Hepatocyte (in vitro differentiated cells): Measurements from ENCODE around the gene RIN2.

ENCODE experiments used
- CTCF ChIP-seq: fragments of 200-600 bp; sonication (generic); IDR thresholded peaks from 2 replicates; pipeline ENCODE4 v1.5.1; 2016; ENCODE audit warnings: antibody characterized with exemption, mild to moderate bottlenecking; ENCODE audit not compliant: poor library complexity
- EZH2 ChIP-seq: fragments of 200-600 bp; sonication (generic); IDR thresholded peaks from 2 replicates; pipeline ENCODE4 v1.6.1; 2016; ENCODE audit warnings: antibody characterized with exemption, mild to moderate bottlenecking, borderline replicate concordance

GRCh38 chr20:19769507-19769906 is 11.4 kb downstream of the RIN2 start:
- no peak for TF ChIP-seq CTCF
- TF ChIP-seq EZH2 = no peak
